ENCODE measurements around the gene INAVA.
"Not testable (repeated sequence)": the region's sequence is repeated elsewhere in the genome, so short reads cannot be mapped to it uniquely, and the experiment has no call there.

The INAVA gene

DNA sequence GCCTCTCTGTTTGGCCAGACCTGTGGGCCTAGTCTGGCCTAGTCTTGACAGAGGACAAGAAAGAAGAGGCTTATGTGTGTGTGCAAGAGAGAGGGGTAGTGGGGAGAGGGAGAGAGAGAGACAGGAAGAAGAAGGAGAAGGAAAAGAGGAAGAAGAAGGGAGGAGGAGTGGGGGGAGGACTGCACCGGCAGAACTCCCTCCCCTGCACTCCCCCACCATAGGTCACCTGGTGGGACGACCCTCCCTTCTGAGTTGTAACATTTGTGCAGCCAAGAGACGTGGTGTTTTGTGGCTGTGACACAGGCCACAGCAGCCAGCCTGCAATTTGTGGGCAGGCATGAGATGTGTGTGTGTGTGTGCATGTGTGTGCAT is 4.3 kb downstream of the INAVA start:
- DNase-seq (ENCODE audit: low read depth, low spot score) = no peak

DNA sequence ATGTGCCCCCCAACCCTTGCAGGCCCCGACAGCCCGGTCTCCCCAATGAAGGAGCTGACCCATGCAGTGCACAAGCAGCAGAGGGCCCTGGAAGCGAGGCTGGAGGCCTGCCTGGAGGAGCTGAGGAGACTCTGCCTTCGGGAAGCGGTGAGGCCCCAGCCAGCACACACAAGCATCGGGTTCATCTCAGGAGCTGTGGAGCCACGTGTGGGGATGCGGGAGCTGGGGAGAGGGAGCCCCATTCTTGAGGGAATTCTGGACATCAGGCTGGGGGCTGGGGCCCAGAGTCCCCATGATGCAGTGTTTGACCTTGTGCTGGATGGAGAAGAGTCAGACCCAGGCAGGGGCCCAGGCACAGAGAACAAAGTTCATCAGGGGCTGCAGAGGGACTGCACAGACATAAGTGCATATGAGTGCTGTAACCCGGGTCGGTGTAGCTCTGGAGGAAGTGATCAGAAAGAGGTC is 4.8 kb downstream of the INAVA start:
- DNase-seq (ENCODE audit: low read depth, low spot score) = no peak

DNA sequence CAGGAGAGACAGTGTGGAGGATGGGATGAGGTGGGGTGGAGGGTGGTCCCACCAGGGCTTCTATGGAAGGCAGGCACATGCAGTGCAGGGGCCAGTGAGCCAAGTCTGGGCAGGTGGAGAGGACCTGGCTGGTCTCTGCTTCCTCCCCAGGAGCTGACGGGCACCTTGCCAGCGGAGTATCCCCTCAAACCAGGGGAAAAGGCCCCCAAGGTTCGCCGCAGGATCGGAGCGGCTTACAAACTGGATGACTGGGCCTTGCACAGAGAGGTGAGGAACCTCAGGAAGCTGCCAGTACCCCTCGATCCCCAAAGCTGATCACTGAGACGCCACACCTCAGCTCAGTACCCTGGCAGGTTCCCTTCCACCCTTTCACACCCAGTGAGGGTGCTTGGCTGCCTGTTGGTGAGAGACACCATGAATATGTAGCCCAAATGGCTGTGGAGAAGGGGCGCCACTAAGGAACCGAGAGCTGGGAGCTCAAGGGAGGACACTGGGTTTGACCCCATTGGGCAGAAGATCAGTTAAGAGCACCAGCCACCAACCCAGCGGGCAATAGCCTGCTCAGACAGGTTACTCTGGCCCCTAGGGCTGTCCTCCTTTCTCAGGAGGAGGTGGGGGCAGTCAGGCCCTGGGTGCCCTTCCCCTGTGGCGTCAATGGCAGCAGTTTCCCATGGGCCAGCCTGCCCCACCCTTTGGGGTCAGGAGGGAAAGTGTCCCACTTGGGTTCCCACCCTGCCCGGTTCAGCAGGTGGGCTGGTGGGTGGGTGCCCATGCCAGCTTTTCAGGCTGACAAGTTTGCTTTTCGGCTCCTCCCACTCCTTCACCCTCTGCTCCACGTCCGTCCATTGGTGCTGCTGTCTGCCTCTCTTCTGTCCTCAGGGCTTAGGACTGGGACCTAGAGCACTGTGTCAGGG is 5.5 kb downstream of the INAVA start:
- DNase-seq (ENCODE audit: low read depth, low spot score) = no peak

DNA sequence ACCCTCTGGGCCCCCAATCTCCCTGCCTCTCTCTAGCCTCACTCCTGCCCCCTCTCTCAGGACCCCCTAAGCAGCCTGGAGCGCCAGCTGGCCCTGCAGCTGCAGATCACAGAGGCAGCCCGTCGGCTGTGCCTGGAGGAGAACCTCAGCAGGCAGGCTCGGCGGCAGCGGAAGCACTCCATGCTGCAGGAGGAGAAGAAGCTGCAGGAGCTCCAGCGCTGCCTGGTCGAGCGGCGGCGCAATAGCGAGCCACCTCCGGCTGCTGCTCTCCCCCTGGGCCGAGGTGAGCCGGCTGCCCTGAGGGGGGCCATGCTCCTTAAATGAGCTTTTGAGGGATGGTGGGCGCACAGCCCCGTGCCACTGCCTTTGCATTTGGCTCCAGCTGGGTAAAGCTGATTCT is 6.2 kb downstream of the INAVA start:
- no peak for DNase-seq (ENCODE audit: low read depth, low spot score)

DNA sequence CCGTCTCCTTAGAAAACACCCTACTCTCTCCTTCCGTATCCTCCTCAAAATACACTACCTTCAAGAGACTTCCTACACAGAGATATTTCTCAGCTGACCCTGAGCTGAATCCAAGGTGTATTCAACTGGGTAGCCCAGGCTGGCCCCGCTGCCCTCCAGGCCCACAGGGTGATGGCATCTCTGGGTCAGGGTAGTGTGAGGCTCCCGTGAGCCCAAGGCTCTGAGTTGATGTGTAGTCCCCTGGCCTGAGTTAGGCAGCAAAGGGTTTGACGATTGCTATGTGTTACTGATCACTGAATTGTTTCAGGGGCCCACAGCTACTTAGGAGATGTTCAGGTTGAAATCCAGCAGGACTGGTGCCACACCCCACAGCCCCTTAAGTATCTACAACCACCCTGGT is 6.7 kb downstream of the INAVA start:
- no peak for DNase-seq (ENCODE audit: low read depth, low spot score)

DNA sequence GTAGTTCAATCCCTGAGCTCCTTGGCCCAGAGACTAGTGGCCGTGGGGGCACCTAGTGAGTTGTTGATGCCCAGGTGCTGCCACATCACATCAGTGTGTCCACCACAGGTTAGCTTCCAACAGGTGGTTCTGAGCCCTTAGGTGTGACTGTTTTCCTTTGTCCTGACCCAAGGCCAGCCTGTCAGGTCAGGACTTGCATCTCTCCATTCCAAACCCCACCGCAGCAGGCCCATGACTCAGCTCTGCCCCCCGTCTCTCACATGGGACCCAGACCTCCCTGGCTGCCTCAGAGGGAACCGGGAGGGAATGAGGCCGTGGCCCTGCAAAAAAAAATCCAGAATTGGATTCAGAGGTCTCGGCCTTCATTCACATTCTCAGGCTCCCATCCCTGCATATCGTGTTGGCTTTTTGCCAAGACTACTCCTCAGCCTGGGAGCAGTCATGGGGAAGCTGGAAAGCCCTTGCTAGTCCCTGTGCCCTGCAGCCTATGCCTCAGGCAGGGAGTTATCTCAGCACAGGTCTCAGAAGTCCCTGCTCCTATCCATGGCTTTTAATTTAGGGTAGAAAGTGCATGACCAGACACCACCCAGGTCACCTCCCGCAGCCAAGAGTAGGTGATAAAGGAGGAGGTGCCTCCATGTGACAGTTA is 7.2 kb downstream of the INAVA start:
- DNase-seq (ENCODE audit: low read depth, low spot score) = no peak

DNA sequence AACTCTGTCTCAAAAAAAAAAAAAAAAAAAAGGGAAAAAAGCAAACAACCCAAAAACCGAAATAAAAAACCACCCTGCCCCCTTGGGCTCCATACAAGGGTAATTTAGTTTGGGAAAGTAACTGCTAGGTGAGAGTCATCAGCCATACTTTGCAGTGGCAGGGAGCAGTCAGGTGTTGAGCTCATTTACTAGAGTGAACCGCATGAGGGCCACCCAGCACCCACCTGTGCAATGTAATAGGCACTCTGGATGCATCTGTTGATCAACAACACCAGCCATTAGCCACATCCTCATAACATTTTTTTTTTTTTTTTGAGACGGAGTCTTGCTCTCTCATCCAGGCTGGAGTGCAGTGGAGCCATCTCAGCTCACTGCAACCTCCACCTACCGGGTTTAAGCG is 9.1 kb downstream of the INAVA start:
- no peak for DNase-seq (ENCODE audit: low read depth, low spot score)

DNA sequence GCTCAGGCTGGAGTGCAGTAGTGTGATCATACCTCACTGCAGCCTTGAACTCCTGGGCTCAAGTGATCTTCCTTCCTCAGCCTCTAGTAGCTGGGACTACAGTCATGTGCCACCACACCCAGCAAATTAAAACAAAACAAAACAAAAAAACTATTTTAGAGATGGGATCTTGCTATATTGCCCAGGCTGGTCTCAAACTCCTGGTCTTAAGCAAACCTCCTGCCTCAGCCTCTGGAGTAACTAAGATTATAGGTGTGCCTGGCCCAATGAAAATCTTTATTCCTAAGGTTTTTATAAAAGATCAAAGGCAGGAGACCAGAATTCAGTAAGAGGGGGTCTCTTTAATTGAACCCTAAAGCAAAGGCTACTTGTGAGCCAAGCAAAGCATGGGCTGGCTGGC is 10.1 kb downstream of the INAVA start:
- no peak for DNase-seq (ENCODE audit: low read depth, low spot score)

DNA sequence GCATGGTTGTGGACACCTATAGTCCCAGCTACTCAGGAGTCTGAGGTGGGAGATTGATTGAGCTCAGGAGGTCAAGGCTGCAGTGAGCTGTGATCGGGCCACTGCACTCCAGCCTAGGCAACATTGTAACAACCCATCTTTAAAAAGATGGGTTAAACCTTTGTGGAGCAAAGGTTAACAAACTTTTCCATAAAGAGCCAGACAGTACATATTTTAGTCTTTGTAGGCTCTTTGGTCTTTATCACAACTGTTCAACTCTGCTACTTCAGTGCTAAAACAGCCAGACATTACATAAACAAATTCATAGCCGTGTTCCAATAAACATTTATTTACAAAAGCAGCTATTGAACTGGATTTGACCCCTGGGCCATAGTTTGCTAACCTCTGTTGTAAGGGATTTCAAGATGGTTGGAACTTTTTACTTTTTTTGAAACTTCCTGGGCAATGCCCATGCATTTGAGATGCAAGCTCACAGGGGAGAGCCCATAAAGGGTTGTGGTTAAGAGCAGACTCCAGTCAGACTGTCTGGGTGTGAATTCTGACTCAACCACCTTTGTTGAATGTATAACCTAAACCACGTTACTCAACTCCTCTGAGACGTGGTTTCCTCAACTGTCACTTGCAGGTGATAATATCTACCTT is 10.8 kb downstream of the INAVA start:
- DNase-seq (ENCODE audit: low read depth, low spot score) = peak; percentile 59

DNA sequence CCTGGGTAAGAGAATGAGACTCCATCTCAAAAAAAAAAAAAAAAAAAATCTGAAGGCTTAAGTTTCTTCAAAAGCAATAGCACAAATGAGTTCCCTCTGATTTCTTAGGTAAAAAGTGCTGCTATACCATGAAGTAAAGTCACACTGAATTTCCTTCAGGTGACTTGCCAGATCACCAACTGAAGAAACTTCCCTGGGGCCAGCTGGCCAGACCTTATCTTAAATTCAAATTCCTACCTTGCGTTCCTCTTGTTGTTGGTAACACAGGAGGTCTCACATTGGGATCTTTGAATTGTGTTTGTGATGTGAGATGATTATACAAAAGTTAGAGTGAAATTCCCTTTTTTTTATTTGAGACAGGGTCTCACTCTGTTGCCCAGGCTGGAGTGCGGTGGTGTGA is 11.8 kb downstream of the INAVA start:
- no peak for DNase-seq (ENCODE audit: low read depth, low spot score)

DNA sequence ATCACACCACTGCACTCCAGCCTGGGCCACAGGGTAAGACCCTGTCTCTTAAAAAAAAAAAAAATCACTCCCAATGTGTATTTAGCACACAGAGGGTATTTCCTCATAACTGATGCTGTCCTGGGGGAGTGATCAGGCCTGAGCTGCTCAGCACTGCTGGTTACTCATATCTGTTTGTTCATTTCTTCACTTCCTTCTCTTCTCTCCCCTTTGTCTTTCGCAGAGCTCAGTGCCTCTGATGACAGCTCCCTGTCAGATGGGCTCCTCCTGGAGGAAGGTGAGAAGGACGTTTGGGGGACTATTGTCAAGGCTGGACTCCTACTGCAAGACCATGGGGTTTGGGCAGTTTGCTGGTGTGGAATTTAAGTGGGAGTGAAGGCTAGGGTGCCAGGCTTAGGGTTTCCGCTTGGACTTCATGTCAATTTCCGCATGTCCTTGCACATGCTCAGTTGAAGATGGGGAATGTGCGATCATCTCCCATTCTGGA is 13.0 kb downstream of the INAVA start:
- DNase-seq (ENCODE audit: low read depth, low spot score) = no peak

DNA sequence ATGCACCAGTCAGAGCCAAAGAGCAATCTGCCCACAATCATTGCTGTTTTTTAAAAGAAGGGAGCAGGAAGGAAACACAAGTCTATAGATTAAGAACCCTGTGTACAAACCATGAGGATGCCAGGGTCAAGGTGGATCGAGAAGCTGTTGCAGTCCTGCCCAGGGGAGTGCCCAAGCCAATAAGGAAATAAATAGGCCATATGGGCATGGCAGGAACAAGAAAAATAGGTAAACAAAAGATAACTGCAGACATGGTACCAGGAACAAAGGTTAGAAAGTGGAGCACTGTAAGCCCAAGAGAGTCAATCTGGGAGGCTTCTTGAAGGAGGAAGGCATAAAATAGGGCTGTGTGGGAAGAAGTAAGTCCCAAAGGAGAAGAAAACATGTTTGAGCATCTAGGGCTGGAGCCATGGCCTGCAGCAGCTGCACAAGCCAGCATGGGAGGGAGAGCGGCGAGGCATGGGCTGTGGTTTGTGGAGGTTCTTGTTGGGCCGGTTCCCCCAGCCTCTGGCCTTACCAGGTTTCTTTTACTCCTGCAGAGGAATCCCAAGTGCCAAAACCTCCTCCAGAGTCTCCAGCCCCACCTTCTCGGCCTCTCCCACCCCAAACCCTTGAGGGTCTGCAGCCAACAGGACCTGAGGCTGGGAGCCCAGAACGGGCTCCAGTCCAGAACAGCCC is 13.6 kb downstream of the INAVA start:
- DNase-seq (ENCODE audit: low read depth, low spot score) = no peak

DNA sequence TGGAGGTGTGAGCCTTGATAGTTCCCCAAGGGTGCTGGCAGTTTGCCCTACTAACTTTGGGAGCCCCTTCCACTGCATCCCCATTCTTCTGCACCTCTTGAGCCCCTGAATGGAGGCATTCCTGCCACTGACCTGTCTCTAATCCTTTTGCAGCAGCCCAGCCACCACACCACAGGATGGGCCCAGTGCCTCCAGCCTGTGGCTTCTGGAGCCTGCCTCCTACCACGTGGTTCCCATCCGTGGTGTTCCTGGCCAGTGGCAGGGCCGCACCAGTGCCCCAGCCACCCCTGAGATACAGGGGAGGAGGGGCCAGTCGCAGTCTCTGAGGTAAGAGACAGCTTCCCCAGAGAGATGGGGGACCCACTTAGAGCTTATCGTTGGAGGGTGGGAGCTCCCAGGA is 14.4 kb downstream of the INAVA start:
- no peak for DNase-seq (ENCODE audit: low read depth, low spot score)

DNA sequence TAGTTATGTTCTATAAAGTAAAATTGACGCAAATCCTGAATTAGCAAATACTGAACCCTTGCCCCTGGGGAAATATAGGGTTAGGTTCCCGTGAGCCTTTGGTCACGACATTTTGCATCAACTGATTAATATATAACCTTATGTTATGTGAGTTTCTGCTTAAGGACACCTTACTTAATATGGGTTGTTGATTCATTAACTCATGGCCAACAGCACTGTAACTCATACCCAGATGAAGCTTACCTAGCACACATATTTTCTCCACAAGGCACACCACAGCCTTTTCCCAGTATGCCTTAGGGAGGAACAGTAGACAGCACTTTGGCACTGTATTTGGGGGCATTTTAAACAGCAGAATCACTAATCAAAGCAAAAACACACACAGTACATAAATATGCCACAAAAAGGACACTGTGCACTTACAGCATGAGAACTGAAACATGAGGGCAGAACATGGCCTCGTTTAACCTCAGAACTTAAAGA is 15.1 kb downstream of the INAVA start:
- no peak for DNase-seq (ENCODE audit: low read depth, low spot score)

DNA sequence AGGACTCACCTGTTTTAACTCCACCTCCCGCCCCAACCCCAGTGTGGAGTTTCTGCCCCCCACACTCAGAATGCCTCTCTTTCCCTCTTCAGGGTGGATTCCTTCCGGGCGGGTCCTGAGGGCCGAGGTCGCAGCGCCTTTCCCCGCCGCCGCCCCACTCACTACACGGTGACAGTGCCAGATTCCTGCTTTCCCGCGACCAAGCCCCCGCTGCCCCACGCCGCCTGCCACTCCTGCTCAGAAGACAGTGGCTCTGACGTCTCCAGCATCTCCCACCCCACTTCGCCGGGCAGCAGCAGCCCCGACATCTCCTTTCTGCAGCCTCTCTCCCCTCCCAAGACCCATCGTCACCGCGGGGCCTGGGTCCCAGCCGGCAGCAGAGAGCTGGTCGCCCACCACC is 16.7 kb downstream of the INAVA start:
- DNase-seq (ENCODE audit: low read depth, low spot score) = no peak

DNA sequence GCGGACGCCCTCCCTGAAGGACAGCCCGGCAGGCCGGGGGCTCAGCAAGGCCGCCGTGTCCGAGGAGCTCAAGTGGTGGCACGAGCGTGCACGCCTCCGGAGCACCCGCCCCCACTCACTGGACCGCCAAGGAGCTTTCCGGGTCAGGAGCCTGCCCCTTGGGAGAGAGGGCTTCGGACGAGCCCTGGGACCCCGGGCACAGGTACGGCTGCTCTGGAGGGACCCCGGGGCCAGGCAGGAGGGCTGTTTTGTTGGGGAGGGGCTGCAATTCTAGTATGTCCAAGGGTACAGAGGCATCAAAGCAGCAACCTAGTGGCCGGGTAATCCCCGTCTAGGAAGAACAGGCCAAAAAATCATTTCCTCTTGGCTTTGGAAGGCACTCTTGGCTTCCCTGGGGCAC is 17.2 kb downstream of the INAVA start:
- DNase-seq (ENCODE audit: low read depth, low spot score) = not testable (repeated sequence)

DNA sequence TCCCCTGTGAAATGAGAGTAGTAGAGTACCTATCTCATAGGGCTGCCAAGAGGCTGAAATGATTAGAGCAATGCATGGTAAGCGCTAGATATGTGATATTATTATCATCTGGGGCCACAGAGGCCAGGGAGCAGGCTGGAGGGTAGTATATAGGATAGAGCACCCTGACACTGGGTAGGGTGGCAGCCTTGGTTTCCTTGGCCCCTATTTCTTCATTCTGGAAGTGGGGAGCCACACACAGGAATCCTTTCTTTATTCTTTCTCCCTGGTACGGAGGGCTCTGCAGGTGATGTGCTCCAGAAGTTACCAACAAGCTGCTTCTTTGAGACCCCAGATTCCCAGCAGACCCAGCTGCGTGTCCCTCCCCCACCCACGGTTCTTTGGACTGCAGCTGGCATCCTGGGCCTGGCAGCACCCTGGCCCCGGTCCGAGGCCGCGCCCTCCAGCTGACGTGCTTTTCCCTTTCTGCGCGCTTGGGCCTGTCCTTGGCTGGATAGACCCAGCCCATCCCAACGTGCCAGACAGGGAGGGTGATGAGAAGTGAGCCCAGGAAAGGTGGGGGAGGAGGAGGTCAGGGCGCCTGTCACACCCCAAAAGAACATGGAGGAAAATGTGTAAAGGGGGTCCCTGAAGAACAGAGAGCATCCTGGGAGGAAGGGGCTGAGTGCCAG is 18.2 kb downstream of the INAVA start:
- DNase-seq (ENCODE audit: low read depth, low spot score) = no peak

DNA sequence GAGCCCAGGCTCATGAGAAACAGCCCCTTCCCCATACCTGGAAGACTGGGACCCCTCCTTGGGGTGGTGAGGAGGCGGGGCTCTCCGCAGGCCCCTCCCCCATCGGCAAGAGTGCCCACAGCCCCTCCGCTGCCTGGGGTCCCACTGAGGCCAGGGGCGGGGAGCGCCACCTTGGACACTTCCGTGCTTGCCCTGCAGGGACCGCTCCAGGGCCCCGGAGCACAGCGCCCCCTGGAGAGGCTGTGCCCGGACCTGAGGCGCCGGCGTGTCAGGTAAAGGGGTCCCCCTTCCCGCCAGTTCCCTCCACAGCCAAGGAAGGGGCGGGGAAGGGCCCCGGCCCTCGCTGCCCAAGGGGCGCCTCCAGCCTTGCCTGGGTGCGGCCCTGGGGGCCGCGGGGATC is 21.5 kb downstream of the INAVA start:
- no peak for DNase-seq (ENCODE audit: low read depth, low spot score)

DNA sequence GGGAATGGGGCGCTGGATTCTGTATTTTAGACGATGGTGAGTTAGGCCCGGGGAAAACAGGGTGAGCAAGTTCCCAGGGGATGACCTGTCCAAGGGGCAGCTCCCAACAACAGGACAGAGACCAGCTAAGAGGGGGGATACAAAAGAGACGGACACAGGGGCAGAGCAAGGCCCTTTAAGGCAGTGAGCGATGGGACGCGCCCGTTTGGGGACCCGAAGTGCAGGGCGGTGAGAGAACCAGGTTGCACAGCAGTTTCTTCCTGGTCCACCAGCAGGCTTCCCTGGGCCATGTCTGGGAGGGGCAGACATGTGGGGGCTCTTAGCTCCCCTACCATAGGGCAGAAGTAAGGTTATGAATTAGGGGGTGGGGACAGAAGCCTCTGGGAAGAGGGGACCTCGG is 22.0 kb downstream of the INAVA start:
- no peak for DNase-seq (ENCODE audit: low read depth, low spot score)

DNA sequence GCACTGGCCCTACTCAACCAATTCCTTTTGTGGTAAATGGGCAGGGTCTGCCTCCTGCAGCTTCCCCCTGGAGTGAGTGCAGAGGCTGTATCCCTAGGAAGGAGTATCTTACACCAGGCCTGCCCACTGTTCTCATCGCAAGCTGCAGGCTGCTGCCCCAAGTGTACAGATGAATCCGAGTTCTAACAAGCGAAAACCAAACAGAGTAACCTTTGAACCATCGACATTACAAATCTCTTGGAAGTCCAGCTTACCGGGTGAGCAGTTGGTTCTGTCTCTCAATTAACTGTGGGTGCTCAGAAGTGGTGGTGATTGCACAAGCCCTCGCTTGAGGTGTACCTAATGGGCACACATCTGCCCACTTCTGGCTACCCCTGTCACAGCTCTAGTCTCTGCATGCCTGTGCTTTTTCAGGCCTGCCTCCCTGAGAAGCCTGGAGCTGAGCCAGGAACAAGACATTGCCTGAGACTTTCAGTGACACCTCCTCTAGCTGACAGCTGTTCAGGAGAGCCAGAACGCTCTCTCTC is 22.7 kb downstream of the INAVA start:
- DNase-seq (ENCODE audit: low read depth, low spot score) = no peak

DNA sequence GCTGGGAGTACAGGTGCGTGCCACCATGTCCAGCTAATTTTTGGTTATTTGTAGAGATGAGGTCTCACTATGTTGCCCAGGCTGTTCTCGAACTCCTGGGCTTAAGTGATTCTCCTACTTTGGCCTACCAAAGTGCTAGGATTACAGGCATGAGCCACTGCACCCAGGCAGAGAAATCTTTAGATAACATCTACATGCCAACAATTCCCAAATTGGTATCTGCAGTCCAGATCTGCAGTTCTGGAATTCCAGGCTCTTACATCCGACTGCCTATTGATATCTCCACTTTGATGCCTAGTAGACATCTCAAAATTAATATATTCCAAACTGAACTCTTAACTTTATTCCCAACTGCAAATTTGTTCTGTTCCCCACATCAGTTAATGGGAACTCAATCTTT is 23.3 kb downstream of the INAVA start:
- DNase-seq (ENCODE audit: low read depth, low spot score) = no peak

All from astrocyte of the hippocampus (primary cell).